Prostate gland (tissue), 2 donors: ENCODE measurements around the gene KRTAP10-11.

Experiments
- CTCF ChIP-seq, 4 experiments: fragments of 200-600 bp in 2 of 4; fragments of 450-650 bp in 2 of 4; sonication (generic) in 2 of 4; IDR thresholded peaks; 1 replicate in 3 of 4; 2 replicates in 1 of 4; pipeline ENCODE4 v1.5.1; 2016 to 2019; ENCODE audit warnings: antibody characterized with exemption in 4 of 4, mild to moderate bottlenecking in 2 of 4, moderate library complexity in 2 of 4
- POLR2A ChIP-seq: fragments of 450-650 bp; IDR thresholded peaks from one replicate; pipeline ENCODE4 v1.6.1; 2016; ENCODE audit warnings: antibody characterized with exemption, mild to moderate bottlenecking
- POLR2AphosphoS5 ChIP-seq: sonication (generic); formaldehyde crosslinking; IDR thresholded peaks from one replicate; pipeline ENCODE4 v1.6.1; 2017; ENCODE audit warnings: antibody characterized with exemption

- TF ChIP-seq CTCF (IDR thresholded peaks at IDR 0.05): no peak
- TF ChIP-seq POLR2AphosphoS5: no peak
- TF ChIP-seq POLR2A: no peak
Measured at GRCh38 chr21:44677881-44678280, 31.7 kb downstream of the KRTAP10-11 start.
